Bone marrow (tissue), 2 donors: ENCODE measurements around the gene HIBCH.
"Not testable (repeated sequence)": the region's sequence is repeated elsewhere in the genome, so short reads cannot be mapped to it uniquely, and the experiment has no call there.

Experiments used
- DNase-seq, 2 donors: peaks; one replicate each; lab custom pipeline; 2025; lab: John Stamatoyannopoulos, UW

Gene HIBCH

DNA sequence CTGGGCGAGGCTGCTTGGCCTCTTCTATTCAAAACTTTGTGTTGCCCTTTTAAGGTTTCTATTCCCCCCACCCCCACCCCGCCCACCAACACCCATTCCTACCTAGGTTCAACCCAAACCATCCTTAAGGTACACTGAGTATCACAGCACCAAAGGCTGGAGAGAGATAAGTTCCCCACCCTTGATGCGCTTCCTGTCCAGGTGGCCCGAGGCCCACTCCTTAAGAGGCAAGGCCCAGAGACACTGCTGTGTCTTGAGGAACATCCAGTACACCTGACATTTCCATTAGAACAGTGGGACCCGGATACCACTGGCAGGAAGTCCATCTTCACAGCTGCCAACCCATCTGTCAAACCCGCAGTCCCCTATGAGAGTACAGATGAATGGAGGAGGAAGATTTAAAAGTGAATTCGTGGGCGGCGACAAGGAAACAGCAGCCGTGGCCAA lies 23.5 kb upstream of the HIBCH start:
- DNase-seq = no peak

DNA sequence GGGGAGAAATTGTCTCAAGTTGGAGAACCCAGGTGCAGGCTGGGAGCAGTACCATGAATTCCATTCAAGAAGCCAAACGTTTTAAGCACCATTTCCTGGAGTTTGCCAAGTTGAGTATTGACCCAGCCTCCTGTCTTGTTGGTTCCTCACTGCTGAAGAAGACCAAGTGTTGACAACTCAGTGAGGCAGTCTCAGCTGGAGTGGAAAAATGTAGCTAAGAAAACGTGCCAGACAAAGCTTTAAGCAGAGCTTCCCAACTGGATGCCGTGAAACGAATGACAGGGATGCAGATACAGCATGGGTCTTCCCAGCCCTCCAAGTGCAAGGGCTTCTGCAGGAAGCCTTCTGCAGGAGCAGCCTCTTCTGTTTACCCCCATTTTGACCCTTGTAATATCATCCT lies 23.0 kb upstream of the HIBCH start:
- no peak for DNase-seq

GRCh38 chr2:190340369-190340768 lies 20.7 kb upstream of the HIBCH start:
- no peak for DNase-seq

GRCh38 chr2:190339394-190339793 lies 19.8 kb upstream of the HIBCH start:
- DNase-seq = no peak

GRCh38 chr2:190338453-190338852 lies 18.8 kb upstream of the HIBCH start:
- no peak for DNase-seq

GRCh38 chr2:190336420-190336819 lies 16.8 kb upstream of the HIBCH start:
- no peak for DNase-seq

- not testable (repeated sequence) for DNase-seq
Measured at GRCh38 chr2:190335584-190335983, 16.0 kb upstream of the HIBCH start.

GRCh38 chr2:190335225-190335559 lies 15.6 kb upstream of the HIBCH start:
- no peak for DNase-seq

DNA sequence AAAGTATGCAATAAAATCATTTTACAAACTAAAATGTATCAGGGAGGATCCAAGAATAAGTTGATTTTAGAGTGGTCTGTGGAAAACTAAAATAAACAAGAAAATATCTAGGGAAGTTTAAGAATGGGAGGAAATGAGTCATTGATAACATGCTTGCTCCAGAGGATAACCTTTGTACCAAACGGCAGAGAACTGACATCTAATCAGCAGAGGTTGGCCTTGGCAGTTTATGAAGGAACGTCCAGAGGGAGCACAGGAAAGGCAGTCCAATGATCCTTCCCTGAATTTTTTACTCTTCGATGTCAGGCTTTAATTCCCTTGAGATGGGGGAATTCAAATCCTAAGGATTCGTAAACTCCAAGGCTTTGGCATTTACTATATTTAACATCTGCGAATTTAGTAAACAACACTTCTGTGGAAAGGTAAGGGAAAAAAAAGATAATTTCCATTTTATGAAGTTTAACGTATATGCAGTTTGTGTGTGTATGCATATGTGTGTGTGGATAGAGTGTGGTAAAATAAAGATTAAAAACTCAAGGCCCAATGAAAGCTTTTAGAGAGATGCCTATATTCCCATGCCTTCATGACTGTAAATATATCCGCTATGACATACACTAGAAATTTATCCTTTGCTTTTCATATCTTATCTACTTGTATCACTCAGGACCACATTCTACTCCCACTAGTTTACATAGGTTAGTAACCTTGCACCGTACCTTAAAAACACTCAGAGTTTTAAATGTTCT lies 15.0 kb upstream of the HIBCH start:
- no peak for DNase-seq

- DNase-seq = no peak
Measured at GRCh38 chr2:190333928-190334327, 14.3 kb upstream of the HIBCH start.

DNA sequence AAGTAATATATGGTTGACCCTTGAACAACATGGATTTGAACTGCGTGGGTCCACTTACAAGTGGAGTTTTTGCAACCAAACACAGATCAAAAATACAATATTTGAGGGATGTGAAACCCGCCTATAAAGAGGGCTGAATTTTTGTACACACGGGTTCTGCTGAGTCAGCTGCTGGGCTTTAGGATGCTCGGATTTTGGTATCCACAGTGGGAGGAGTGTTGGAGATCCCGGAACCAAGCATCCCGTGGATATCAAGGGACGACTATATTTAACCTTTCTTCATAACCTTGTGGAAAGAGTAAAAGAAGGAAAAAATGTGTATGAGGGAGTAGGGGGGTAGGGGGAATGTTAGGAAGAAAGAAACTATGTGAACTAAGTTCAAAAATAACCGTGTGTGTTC lies 13.8 kb upstream of the HIBCH start:
- DNase-seq = no peak

DNA sequence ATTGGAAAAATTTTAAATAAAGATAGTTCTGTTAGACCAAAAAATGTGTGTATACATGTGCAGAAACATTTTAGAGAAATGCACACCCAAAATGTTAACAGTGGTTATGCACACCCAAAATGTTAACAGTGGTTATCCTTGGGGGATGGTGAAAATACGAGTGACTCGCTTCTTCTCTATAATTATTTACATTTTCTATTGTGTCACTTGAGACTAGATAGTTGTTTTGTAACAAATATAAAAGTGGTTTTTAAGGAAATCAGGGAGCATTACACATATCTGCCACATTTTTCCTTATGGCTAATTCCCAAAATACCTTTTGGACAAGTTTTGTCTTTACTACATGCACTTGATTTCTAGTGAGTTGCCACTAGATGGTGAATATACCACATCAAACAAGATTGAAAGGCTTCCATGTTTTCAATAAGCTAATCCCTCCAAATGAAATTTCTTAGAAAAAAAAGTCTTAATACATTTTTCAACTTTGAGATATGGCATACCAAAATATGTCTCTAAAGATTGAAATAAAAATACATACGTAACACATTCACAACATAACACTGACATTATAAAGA lies 9.0 kb upstream of the HIBCH start:
- DNase-seq = no peak

DNA sequence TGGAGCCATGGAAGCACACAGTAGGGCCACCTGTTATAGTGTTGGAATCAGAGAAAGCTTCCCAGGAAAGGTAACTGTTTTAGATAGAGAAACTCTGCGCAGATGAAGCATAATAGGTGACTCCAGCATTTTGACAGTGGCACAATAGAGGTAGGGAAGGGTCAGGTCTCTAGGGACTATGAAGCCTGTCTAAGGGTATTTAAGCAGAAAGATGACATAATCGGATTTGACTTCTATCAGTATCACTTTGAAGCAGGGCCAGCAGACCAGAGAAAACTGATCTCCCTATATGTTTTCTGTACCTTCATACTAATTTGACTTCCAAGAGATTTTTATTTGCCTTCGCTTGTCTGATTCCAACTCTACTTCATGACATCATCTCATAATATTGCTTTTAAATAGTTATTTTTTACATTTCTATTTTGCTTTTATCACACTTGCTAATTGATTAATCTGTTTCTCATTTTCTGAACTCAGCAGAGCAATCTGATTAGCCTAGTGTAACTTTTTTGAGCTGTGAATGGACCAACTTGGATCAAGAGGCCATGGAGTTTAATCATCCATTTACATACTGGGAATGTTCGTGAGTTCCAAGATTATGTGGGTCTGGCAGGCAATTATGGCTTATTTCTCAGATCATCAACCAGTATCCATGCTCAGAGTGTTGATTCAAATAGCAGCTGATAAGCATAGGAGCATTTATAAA lies 8.4 kb upstream of the HIBCH start:
- no peak for DNase-seq

- no peak for DNase-seq
Measured at GRCh38 chr2:190325588-190325987, 6.0 kb upstream of the HIBCH start.

GRCh38 chr2:190323406-190323805 lies 3.8 kb upstream of the HIBCH start:
- DNase-seq = no peak

GRCh38 chr2:190320696-190321095 lies 1.1 kb upstream of the HIBCH start:
- DNase-seq = no peak

DNA sequence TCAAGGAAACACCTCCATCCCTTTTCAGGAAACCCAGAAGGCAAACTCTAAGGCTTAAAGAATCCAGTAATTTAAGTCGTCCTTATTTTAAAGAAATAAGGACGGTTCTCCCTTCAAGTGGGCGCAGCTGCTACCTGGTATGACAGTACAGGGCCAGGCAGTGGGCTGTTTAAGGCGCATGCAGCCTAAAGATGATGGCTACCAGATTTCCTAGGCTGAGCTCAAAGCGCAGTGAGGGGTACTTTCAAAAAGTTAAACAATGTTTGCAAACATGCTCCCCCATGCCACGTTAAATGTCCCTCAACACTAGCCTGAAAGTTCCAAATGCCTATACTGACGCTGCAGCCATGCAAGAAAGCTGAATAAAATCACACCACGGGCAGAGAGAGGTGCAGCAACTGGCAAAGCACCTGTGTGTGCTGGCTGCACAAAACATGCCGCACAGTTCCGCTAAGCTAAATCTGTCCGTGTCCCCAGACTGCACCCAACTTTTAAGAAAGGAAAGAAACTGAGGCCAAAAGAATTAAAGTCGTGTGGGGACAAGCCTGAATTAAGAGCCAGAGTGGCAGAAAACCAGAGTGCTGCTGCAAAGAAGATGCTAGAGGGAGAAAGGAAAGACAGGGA lies 583 bp downstream of the HIBCH start:
- DNase-seq = no peak

- no peak for DNase-seq
Measured at GRCh38 chr2:190318514-190318913, 1.1 kb downstream of the HIBCH start.

DNA sequence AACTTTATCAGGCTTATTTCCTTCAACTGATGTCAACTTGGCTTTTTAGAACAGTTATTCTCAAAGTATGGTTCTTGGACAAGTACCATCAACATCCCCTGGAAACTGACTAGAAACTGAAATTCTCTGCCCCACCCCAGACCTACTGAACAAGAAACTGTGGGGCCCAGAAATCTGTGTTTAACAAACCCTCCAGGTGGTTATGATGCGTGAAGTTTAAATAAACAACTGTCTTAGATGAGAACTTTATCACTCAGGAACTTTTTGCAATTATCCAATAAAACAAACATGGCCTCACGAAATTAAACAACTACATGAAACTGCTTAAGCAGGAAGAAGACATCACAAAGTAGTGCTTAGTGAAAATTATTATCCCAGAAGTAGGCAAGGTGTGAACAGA lies 4.4 kb downstream of the HIBCH start:
- no peak for DNase-seq

DNA sequence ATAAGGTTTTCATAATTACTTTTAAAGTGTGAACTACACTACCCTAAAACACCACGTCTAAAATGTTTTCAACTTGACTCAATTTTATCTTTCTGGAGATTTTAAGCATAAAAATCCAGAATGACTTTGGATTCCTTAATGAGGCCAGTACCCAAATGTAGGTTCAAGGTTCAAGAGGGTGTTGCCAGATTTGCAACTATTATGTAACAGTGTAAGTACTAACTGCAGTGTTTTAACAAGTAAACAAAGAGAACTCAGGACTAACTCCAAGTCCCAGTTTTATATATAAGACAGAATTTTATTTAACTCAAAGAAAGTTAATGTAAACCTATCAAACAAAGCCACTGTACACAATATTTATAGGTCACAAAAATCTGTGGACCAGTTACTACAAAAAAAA lies 5.7 kb downstream of the HIBCH start:
- DNase-seq = no peak

DNA sequence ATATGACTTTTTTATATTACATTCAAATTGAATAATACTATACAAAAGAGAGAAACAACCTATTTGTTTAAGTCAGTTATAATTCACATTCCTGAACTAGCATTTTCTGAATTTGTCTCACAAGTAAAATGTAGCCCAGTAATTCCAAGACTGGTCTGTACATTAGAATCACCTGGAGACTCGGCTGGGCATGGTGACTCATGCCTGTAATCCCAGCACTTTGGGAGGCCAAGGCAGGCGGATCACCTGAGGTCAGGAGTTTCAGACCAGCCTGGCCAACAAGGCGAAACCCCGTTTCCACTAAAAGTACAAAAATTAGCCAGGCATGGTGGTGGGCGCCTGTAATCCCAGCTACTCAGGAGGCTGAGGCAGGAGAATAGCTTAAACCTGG lies 7.0 kb downstream of the HIBCH start:
- DNase-seq = not testable (repeated sequence)

DNA sequence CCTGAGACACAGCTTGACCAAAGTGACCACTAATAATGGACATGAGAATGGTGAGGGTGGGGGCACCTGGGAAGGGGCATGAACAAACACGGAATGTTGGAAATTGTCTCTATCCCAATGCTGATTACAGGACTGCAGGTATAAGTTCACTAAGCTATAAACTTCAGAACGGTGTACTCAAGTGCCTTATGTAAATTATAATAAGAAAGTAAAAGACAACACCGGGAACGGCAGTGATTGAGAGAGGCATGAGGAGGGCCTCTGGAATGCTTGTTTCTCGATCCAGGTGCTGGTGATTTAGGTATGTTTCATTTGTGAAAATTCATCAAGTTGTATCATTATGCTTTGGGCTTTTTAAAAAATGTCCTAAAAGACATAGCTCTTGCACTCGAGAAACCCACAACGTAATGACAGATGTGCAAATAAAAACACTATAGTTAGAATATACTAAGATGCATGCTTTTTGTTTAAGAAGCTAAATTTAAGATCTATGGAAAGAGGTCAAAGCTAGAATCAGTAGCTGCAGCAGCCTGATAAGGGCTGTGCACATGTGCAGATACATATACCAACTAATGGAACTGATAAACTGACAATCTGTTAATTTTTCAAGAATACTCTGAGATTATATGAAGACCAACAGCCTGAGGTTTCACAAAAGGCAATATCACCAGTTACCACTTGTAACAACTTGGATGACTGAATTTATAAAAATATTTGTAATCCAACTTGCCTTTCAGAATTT lies 7.6 kb downstream of the HIBCH start:
- DNase-seq = no peak
